Natural killer cell treated with Interleukin-12 subunit alpha and Interleukin-12 subunit beta and Interleukin-15 and Interleukin-18, amount 100 ng/mL, for 72 hours (primary cell): Measurements from ENCODE around the gene IL6R. TPM values are rescaled to one million over a fixed set of nuclear protein-coding genes. Genes with fewer than 3 reads are reported as not detected.

Source experiments
- total RNA-seq, 2 donors: library from RNA; stranded (reverse); gene quantifications; one replicate each; pipeline ENCODE4 v1.2.3, GENCODE V29; 2022

Gene IL6R
- total RNA-seq, 2 donors from 2014 or later = 2.3 to 4.0 TPM

Other genes with a start within 250 kb of the IL6R start
- 100 to 1,000 TPM; 495 to 662 TPM for gene TPM3, start 213.2 kb upstream of the IL6R start, total RNA-seq
- gene CFAP141, start 199.0 kb upstream of the IL6R start, total RNA-seq = not detected
- 100 to 1,000 TPM; 175 to 183 TPM for gene UBAP2L, start 184.4 kb upstream of the IL6R start, total RNA-seq
- 100 to 1,000 TPM; 131 to 136 TPM for gene HAX1, start 132.7 kb upstream of the IL6R start, total RNA-seq
- not detected for gene AQP10, start 84.2 kb upstream of the IL6R start, total RNA-seq
- 10 to 100 TPM; 29.2 to 60.6 TPM for gene ATP8B2, start 79.8 kb upstream of the IL6R start, total RNA-seq
- gene TDRD10, start 96.9 kb downstream of the IL6R start, total RNA-seq = not detected
- under 1 TPM in 1 of 2 donors, not detected in 1; 0.19 TPM for gene SHE, start 97.1 kb downstream of the IL6R start, total RNA-seq
- 100 to 1,000 TPM in 1 of 2 donors, 10 to 100 TPM in 1; 95.2 to 123 TPM for gene UBE2Q1, start 153.3 kb downstream of the IL6R start, total RNA-seq
- not detected for gene CHRNB2, start 162.4 kb downstream of the IL6R start, total RNA-seq
- 100 to 1,000 TPM; 232 to 257 TPM for gene ADAR, start 202.8 kb downstream of the IL6R start, total RNA-seq